ENCODE data around the gene GTPBP3.
A peak's percentile ranks its signal among the peaks of the same experiment; 100 is the strongest.

The GTPBP3 gene

DNA sequence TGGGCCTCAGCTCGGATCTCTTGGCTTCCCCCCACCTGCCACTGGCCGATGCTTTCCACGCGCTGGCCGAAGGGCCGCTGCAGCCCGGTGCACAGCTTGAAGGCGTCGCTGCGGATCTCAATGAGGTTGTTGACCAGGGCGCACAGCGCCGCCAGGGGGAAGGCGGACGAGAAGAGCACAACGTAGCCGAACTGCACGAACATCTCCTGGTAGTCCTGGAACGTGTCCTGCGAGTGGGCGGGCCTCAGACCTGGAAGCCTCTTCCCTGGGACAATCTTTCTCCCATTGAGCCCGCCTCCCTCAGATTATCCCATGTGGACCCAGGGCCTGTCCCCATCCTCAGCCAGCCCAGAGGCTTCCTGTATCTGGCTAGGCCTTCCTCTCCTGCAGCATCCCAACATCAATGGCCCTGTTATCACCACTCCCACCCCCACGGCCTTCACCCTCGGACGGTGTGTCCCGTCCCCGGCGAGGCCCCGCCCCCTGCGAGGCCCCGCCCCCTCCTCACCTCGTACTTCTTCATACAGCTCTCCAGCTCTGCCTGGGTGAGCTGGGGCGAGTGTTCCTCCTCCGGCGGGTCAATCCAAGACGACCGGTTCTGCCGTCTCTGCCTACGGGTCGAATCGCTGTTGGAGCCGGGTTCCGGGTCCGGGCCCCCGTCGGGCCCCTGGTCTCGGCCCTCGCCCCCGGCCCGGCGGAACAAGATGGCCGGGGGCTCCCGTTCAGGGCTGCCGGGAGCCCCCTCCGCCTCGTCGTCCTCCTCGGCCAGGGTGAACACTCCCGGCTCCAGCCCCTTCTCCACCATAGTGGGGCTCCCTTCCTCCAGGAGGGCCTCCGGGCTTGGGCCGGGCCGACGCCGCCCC, 9.5 kb upstream of the GTPBP3 start:
- DNase-seq: peak; percentile 66

DNA sequence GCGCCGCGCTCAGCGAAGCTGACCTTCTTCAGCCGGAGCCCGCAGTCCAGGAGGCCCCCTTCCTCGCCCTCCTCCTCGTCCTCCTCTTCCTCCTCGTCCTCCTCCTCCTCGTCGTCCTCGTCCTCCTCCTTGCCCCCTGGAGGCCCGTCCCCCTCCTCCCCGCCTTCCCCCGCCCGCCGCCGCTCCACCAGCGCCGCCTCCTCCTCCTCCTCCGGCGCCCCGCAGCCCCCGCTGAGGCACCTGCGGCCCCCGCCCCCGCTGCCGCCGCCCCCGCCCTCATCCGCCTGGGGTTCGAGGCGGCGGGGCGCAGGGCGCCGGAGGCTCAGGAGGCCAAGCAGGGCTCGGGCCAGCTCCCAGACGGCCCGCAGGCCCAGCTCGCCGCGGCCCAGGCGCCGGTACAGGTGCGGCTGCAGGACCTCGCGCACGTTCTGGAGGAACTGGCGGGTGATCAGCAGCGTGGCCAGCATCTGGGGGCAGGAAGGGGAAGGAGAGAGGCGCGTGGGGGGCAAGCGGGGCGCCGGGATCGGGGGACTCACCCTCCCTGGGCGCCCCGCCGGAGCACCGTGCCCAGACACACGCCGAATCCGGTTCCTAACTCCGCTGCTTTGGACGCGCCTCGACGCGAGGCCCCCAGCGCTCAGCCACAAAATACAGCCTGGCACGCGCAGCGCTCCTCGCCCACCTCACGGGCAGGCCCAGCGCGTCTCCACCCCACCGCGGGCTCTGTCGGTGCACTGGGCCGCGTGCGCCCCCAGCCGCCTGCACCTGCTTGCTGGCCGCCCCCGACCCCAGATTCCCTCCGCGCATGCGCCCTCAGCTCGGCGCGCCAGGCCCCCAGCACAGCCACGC, 8.6 kb upstream of the GTPBP3 start:
- peak; percentile 49 for DNase-seq

DNA sequence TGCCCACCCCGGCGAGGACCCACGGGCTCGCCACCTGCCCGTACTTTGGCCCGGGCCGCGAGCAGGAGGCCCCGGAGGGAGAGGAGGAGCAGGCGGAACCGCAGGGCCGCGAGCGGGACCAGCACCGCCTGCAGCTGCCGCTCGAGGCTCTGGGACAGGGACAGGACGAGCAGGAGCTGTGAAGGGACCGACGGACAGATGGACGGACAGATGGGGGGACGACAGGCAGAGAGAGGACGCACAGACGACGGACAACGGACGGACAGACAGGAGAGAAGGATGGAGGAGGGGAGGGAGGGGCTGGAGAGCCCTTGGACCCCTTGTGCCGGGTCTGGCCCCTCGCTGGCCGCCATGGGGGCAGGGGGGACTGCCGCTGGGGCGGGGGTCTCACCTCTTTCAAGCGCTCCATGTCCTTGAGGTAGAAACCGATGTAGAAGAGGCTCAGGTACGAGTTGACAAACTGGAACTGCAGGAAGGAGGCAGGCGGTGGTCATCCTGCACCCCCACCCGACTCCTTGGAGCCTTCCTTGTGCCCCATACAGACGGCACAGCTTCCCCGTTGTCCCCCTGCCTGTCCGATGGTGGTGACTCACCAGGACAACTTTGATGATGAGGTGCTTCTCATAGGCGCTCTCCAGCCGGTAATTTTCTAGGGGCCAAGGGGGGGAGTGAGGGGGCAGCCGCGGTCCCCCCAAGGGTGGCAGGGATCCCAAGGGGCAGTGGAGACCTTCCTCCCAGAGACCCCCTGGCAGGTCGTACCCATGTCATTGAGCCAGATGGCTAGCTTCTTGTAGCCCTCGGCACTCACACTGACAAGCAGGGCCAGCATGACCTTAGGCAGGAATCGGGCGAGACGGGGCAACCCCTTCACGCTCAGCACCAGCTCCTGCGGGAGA, 7.7 kb upstream of the GTPBP3 start:
- no peak for DNase-seq

DNA sequence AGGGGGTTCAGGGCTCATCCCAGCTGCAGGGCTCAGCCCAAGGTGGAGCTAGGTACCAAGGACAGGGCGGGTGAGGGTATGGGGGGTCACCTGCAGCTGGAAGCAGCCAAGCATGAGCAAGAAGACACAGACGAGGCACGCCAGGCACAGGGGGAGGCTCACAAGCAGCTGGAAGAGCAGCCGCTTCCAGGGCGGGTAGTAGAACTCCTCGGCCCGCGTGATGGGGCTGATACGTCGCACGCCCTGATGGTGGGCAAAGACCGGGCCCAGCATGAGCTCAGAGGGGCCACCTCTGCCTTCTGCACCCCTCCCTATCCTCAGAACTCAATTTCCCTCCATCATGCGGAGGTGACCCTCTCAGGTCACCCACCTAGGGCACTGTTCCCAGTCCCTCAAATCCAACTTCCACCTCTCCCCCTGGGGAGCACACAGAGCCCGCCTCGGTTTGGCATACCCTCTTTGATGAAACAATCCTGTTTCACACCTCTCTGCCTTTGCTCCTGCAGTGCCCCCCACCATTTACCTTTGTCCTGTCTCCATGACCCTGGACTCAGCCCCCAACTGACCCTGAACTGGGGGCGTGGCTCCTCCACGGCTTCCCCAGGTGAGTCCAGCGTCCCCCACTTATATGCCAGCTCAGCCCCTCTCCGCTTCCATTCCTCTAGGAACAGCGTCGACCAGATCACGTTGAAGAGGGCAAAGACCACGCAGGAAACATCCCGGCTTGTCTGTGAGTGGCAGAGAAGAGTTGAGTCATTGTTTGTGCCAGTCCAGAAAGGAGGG, 6.9 kb upstream of the GTPBP3 start:
- DNase-seq: no peak

DNA sequence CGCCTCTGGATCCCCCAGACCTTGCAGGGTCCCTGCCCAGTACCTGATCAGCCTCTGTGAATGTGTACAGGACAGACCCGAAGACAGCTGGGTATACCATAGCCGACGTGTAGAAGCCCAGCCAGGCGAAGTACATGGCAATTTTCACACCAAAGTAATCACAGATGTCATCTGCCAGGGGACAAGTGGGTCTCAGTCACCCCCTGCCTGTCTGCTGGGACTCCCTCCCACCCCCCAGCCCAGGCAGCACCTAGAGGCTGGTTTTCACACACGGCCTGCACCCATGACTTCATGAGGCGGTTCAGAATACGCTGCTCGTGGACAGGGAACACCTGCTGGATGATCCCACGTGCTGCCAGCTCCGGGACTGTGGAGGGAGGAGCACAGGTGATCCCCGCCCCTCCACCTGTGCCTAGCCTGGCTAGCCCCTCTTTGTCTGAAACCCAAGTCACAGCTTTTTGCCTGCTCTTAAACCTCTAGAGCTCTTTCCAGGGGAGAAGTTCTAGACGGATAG, 6.3 kb upstream of the GTPBP3 start:
- no peak for DNase-seq

DNA sequence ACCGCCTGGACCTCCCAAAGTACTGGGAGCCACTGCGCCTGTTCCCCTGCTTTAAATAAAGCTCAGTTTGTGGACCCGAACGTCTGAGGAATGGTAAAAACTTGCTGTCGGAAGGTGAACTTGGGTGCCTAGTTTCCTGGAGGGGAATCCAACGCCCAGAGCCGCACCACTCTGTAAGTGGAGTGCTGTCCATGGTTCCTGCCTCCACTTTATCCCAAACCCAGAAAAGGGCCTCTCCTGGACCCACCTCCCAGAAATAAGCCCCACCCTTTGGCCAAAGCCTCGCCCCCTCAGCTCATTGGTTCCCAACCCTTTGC, 5.0 kb upstream of the GTPBP3 start:
- no peak for DNase-seq

DNA sequence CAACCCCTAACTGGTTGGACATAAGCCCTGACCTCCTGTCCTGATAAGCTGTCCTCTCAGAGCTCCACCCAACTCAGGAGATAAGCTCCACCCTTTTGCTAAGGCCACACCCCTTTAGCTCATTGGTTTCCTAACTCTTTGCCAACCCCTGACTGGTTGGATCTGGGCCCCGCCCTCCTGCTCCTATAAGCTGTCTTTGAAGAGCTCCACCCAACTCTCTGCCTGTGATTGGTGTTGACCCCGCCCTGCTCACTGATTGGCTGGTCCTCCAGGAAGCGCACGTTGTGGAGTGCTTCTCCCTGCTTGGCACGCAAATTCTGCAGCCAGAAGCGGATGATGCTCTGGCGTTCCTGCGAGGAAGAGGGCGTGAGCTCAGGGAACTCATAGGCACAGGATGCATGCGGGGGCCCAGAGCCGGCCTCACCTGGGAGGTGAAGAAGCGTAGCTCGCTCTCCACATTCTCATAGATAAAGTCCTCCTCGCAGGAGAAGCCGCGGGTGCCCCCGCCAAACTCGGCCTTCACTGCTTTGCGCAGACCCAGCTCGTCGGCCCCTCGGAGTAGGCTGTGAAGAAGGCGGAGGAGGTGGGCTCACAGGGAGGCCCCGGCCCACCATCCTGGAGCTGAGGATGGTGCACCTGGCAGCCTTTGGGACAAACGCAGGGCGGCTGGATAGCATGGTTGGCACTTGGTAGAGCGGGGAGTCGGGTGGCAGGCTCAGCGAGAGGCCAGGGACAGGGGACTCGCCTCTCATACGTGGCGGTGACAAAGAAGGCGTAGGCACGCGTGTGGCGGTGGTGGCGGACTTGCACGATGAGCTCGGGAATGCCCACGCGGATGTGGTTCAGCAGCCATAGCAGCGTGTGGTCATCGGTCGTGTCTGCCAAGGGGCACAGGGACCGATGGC, 4.4 kb upstream of the GTPBP3 start:
- peak; percentile 55 for DNase-seq

DNA sequence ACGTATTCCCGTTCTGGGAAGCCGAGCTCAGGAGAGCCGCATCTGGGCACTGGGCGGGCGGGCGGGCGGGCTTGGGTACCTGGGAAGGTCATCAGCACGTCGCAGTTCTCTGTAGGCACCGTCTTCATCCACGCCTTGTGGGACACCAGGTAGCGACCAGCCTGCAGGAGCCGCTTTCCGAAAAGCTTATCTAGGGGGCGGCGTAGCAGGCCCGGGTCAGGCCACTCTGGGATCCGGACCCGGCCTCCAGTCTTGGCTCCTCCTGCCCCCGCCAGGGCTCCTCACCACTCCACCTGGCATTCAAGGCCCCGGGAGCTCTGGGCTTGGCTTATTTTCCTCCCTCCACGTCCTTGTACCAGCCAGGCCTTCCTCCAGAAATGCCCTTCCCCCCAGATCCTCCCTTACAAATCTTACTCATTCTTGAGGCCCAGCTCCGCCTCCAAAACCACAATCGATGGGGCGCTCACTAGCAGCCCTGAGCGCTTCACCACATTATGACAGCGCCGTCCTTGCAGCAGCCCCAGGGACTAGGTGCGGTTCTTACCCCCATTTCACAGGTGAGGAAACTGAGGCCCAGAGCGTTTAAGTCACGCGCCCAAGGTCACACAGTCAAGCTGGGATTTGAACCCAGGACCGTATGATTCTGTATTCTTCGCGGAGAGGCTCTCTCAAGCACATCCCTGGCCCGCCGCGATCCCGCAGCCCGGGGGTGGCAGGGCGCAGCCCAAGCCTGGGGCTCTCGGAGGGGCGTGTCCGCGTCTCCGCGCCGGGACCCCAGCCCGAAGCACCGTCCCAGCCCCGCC, 3.5 kb upstream of the GTPBP3 start:
- peak; percentile 75 for DNase-seq

DNA sequence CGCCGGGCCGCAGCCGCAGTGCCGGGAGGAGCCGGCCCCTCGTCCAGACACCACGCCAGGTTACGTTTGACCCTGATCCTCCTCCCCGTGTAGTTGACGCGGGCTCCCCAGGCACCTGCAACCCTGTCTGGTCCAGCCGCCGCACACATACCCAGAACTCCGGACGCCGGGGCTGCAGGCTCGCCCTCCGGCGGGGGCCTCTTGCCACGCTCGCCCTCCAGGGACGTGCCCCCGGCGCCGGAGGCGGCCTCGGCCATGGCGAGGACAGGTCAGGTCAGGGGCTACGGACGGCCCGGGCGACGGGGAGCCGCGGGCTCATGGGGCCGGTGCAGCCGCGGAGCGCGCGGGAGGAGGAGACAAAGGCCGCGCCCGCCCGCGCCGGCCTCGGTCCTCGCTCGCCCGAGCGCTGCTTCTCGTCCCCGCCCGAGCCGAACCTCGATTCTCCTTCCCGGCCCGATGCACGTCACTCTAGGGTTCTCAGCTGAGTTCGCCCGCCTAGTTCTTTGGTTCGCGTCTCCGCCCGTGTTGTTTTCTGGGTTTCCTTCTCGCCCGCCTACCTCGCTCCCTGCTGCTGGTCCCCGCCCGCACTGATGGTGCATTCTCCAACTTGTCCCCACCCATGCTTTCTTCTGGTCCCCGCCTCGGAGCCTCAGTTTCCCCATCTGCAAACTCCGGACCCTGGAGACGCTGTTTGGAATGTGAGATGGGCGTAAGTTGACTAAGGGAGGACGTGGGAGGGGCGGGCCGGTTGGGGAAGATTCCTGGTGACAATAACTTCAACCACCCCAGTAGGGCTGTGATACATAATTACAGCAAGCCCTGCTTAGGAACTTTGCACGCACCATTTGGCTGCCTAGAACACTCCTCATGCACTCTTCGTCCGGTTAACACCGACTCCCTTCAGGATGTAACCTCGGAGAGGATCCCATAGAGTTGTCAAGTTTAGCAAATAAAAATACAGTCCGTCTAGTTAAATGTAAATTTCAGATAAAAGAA, 2.6 kb upstream of the GTPBP3 start, which contains the start of gene ANO8:
ANO8 (minus strand) TSS at position 442 of the 996 bp plus-strand sequence; CDS start at position 257, 185 bp downstream.
- DNase-seq: peak; percentile 99

DNA sequence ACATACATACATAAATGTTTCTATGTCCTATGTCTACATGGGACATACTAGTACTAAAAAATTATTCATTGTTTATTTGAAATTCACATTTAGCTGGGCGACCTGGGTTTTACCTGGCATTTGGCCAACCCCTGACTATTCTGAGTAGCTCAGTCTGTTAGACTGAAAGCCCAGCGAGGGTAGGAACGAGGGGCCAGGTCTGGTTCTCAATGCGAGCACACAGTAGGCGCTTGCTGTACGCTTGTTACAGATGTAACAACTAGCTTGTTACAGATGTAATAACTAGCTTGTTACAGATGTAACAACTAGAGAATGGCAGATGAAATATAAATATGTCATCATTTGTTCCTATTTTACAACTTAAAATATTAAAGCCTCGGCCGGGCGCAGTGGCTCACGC, 1.8 kb upstream of the GTPBP3 start:
- DNase-seq: no peak

DNA sequence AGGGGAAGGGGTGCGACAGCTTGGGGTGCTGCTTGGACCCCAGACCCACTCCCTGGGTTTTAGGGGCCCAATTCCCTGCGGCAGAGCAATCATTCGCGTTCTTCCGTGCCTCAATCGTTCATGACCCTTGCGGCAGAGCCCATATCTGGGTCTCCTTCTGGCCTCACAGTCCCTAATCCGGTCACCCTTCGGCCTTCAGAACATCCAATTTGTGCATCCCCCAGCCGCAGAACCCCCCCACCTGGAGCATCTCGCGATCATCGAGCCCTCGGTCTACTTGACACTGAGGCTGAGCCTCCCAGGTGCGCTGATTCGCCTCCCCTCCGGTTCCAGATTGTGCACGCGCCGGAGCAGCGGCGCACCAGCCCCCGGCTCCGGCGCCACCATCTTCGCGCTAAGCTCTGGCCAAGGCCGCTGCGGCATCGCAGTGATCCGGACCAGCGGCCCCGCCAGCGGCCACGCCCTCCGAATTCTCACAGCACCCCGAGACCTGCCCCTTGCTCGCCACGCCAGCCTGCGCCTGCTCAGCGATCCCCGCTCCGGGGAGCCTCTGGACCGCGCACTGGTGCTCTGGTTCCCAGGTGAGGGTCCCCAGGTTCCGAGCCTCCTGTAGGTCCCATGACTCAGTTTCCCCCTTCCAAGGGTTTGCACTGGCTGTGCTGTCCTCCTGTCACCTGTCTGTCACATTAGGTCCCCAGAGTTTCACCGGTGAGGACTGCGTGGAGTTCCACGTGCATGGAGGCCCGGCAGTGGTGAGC, 501 bp downstream of the GTPBP3 start:
- peak; percentile 26 for DNase-seq

DNA sequence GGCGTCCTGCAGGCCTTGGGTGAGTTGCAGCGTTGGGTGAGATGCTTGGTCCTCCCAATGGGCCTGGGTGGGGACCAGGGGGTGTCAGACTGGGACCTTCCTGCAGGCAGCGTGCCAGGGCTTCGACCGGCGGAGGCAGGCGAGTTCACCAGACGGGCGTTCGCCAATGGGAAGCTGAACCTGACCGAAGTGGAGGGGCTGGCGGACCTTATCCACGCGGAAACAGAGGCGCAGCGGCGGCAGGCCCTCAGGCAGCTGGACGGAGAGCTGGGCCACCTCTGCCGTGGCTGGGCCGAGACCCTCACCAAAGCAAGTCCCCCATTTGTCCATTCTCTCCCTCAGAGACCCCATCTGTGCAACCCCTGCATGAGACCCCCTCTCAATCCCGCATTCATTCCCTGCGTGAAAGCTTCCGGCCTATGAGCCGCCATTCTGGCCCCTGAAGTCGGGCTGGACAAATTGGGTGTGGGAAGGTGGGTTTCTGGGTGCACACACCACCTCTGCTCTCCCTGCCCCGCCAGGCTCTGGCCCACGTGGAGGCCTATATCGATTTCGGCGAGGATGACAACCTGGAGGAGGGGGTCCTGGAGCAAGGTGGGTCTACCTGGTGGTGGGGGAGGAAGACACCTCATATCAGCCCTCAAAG, 1.2 kb downstream of the GTPBP3 start:
- DNase-seq: no peak

DNA sequence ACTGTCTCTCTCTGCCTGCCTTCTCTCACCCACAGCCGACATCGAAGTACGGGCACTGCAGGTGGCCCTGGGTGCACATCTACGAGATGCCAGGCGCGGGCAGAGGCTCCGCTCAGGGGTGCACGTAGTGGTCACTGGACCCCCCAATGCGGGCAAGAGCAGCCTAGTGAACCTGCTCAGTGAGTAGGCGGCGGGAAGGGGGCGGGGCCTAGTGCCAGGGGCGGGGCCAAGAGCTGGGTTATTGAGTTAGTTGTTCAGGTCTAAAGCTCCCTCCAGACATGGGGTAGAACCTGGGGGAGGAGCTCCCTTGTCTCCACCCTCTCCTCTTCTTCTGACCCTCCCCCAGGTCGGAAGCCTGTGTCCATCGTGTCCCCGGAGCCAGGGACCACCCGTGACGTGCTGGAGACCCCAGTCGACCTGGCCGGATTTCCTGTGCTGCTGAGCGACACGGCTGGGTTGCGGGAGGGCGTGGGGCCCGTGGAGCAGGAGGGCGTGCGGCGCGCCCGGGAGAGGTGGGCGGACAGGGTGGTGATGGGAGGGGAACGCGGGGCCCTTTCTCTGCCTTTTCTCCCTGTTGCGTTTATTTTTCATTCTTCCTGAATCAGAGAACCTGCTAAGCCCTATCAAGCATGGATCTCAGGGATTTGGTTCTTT, 1.9 kb downstream of the GTPBP3 start:
- peak; percentile 27 for DNase-seq

DNA sequence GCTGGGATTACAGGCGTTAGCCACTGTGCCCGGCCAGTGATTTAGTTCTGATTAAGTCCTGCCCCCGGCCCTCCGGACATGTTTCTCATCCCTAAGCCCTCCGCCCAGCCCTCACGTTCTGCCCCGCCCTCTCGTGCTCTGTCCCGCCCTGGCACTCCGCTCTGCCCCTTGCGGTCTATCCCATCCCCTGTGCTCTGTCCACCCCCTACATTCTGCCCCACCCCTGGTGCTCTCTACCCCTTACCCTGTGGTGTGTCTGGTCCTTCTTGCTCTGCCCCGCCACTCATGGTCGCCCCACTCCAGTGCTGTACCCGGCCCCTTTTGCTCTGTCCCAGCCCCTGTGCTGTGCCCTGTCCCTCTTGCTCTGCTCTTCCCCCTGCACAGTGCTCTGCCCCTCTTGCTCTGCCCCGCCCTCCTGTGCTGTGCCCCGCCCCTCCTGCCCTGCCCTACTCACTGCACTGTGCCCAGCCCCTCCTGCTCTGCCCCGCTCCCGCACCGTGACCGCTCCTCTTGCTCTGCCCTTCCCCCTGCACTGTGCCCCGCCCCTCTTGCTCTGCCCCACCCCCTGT, 3.0 kb downstream of the GTPBP3 start:
- no peak for DNase-seq

DNA sequence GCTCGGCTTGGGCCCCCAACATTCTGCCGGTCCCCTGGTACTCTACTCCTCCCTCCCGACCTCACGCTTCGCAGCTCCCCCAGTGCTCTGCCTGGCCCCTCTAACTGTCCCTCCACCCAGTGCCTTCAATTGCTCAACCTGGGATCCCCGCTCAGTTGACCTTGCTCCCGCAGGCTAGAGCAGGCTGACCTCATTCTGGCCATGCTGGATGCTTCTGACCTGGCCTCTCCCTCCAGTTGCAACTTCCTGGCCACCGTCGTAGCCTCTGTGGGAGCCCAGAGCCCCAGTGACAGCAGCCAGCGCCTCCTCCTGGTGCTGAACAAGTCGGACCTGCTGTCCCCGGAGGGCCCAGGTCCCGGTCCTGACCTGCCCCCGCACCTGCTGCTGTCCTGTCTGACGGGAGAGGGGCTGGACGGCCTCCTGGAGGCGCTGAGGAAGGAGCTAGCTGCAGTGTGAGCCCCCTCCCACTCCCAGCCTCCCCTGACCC, 3.6 kb downstream of the GTPBP3 start:
- no peak for DNase-seq

DNA sequence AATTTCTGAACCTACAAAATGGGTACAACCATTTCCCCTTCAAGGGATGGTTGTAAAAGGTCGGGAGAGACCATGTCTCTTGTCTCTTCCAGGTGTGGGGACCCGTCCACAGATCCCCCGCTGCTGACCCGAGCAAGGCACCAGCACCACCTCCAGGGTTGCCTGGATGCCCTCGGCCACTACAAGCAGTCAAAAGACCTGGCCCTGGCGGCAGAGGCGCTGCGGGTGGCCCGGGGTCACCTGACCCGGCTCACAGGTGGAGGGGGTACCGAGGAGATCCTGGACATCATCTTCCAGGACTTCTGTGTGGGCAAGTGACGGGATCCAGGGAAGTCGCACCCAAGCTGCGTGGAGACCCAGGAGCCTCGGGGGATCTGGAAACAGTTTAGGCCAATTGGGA, 4.0 kb downstream of the GTPBP3 start:
- no peak for DNase-seq
